Kidney epithelial cell (primary cell): ENCODE measurements around the gene MIR17HG. TPM values are rescaled to one million over a fixed set of nuclear protein-coding genes. Genes with fewer than 3 reads are reported as not detected.

Source experiments
- DNase-seq: peaks from one replicate; pipeline ENCODE4 v3.0.0-alpha.2; 2010; ENCODE audit warnings: low read depth
- H3K27me3 ChIP-seq: 2 replicates; pipeline ENCODE4 v1.6.0; 2011; ENCODE audit warnings: low read length; ENCODE audit not compliant: control insufficient read depth, insufficient read depth
- H3K36me3 ChIP-seq: 2 replicates; pipeline ENCODE4 v1.5.1; 2011; ENCODE audit warnings: low read length; ENCODE audit not compliant: control insufficient read depth, insufficient read depth
- H3K4me3 ChIP-seq: 2 replicates; pipeline ENCODE4 v1.5.1; 2011; ENCODE audit warnings: low read depth, mild to moderate bottlenecking, control low read depth, low read length
- CTCF ChIP-seq: IDR thresholded peaks from 2 replicates; pipeline ENCODE4 v1.5.1; 2011; ENCODE audit warnings: mild to moderate bottlenecking, moderate library complexity, low read length, control low read depth, inconsistent platforms; ENCODE audit not compliant: insufficient read depth, poor library complexity, severe bottlenecking
- total RNA-seq: library from RNA; depleted of rRNA; stranded (reverse); fragments of >200 nt; gene quantifications from 2 replicates; pipeline ENCODE4 v1.2.3, GENCODE V29; 2015

The MIR17HG gene
- total RNA-seq, 1 donor from 2014 or later: 5.8 TPM

GRCh38 chr13:91375116-91375729 lies 27.7 kb downstream of the MIR17HG start:
- DNase-seq: no peak
- TF ChIP-seq CTCF: peak; percentile 62
- no peaks in the 10 kb centered on the region for H3K36me3 ChIP-seq
- H3K4me3 ChIP-seq: no peak overlapping the region
- H3K27me3 ChIP-seq: no peaks in the 10 kb centered on the region

GRCh38 chr13:91381371-91381770 lies 33.9 kb downstream of the MIR17HG start:
- DNase-seq: no peak
- Histone ChIP-seq H3K36me3 (no peaks in the 10 kb centered on the region), H3K4me3 (no peak overlapping the region), H3K27me3 (no peaks in the 10 kb centered on the region)
- peak; percentile 43 for TF ChIP-seq CTCF

GRCh38 chr13:91383836-91384235 lies 36.3 kb downstream of the MIR17HG start:
- no peak overlapping the region for H3K4me3 ChIP-seq
- no peaks in the 10 kb centered on the region for H3K36me3 ChIP-seq
- H3K27me3 ChIP-seq: no peaks in the 10 kb centered on the region
- DNase-seq: no peak
- TF ChIP-seq CTCF: no peak

- DNase-seq: no peak
- no peaks in the 10 kb centered on the region for H3K27me3 ChIP-seq
- H3K36me3 ChIP-seq: no peaks in the 10 kb centered on the region
- H3K4me3 ChIP-seq: no peak overlapping the region
- no peak for TF ChIP-seq CTCF
These were observed 37.4 kb downstream of the MIR17HG start for GRCh38 chr13:91384896-91385295.

- DNase-seq: no peak
- H3K4me3 ChIP-seq: no peak overlapping the region
- TF ChIP-seq CTCF: no peak
- no peaks in the 10 kb centered on the region for H3K27me3 ChIP-seq
- H3K36me3 ChIP-seq: no peaks in the 10 kb centered on the region
These were observed 41.7 kb downstream of the MIR17HG start for GRCh38 chr13:91389186-91389585.

GRCh38 chr13:91397595-91397994 lies 50.1 kb downstream of the MIR17HG start:
- TF ChIP-seq CTCF: no peak
- no peak overlapping the region for H3K4me3 ChIP-seq
- H3K27me3 ChIP-seq: peaks cover 14% of the 10 kb centered on the region
- no peak for DNase-seq
- no peaks in the 10 kb centered on the region for H3K36me3 ChIP-seq
